ENCODE results near the gene SLC35E4.
"Not testable (repeated sequence)": the region's sequence is repeated elsewhere in the genome, so short reads cannot be mapped to it uniquely, and the experiment has no call there.

Gene SLC35E4

DNA sequence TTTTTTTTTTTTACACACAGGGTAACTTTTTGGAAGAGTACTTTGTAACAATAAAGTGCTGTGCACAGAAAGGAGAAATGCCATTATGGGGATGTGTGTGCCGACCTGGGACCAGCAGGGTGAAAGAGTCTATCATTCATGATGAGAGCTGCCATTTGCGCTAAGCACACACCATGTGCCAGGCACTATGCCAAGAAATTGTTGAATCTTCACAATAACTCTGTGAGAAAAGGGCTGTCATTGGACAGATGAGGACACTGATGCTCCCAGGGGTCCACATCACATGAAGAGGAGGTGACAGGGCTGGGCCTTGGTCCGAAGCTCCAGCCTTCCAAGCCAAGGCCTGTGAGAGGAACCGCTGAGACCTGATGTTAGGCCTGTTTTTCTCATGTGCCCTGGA is 26.5 kb downstream of the SLC35E4 start:
- no peak for FAIRE-seq
- TF ChIP-seq POLR2AphosphoS5 (IDR thresholded peaks at IDR 0.05; ENCODE audit: low read depth, low read length) (no peak), POLR2A (IDR thresholded peaks at IDR 0.05; ENCODE audit: low read depth, low read length) (no peak), TAF1 (IDR thresholded peaks at IDR 0.05; ENCODE audit: borderline replicate concordance, low read depth, low read length) (no peak)
- DNase-seq (ENCODE audit: insufficient read length): no peak

DNA sequence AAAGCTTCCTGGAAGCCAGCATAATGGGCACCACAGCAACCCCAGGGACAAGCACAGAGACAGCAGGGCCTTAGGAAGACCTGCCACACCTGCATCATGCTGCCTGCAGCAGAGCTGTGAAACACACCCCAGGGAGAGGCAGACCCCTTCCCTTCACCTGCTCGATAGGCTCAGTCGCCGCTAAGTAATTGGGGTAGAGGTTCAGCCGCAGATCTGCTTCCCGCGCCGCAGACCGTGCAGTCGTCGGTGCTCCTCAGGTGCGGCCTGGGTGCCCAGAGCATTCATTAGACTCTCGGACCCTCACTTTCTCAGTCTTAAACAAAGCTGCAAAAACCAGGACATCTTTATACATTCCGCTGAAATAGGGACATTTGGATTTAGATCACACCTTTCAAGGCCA is 29.2 kb downstream of the SLC35E4 start:
- no peak for TF ChIP-seq POLR2A (IDR thresholded peaks at IDR 0.05; ENCODE audit: low read depth, low read length)
- TF ChIP-seq TAF1 (IDR thresholded peaks at IDR 0.05; ENCODE audit: borderline replicate concordance, low read depth, low read length): no peak
- TF ChIP-seq POLR2AphosphoS5 (IDR thresholded peaks at IDR 0.05; ENCODE audit: low read depth, low read length): no peak
- FAIRE-seq: no peak
- no peak for DNase-seq (ENCODE audit: insufficient read length)

DNA sequence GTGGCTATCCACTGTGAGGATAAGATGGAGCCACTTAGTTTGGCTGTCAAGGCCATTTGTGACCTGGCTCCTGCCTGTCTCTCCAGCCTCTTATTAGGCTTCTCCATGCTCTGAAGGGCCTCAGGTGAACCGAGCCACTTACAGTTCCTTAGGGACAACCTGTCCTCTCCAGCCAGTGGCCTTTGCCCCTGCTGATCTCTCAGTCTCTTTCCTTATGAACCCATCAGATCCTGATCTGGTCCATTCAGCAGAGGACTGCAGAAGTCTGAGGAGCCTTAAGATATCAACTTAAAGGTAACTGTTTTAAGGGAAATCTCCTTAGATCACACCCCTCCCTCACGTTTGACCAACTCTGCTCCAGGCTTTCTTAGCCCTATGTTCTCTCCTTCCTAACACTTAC is 29.7 kb downstream of the SLC35E4 start:
- no peak for DNase-seq (ENCODE audit: insufficient read length)
- TF ChIP-seq POLR2AphosphoS5 (IDR thresholded peaks at IDR 0.05; ENCODE audit: low read depth, low read length) (no peak), TAF1 (IDR thresholded peaks at IDR 0.05; ENCODE audit: borderline replicate concordance, low read depth, low read length) (no peak), POLR2A (IDR thresholded peaks at IDR 0.05; ENCODE audit: low read depth, low read length) (no peak)
- FAIRE-seq: no peak

DNA sequence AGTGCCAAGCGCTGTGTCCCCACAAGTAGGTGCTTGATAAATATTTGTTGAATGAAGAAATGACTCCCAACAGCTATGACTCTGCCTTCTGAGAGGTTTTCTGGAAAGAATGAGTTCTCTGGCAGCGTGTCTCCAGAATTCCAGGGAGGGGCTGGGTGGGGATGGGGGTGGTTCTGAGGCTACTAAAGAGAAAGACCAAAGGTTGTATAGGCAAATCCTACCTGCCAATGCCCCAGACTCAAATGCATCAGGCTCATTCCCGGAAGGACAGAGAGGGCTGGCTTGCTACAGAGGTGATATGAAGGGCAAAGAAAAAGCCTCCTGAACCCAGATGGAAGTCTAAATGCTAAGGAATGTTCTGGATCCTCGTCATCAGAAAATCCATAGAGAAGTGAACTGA is 30.2 kb downstream of the SLC35E4 start:
- no peak for TF ChIP-seq POLR2A (IDR thresholded peaks at IDR 0.05; ENCODE audit: low read depth, low read length)
- no peak for TF ChIP-seq POLR2AphosphoS5 (IDR thresholded peaks at IDR 0.05; ENCODE audit: low read depth, low read length)
- no peak for TF ChIP-seq TAF1 (IDR thresholded peaks at IDR 0.05; ENCODE audit: borderline replicate concordance, low read depth, low read length)
- FAIRE-seq: no peak
- no peak for DNase-seq (ENCODE audit: insufficient read length)

DNA sequence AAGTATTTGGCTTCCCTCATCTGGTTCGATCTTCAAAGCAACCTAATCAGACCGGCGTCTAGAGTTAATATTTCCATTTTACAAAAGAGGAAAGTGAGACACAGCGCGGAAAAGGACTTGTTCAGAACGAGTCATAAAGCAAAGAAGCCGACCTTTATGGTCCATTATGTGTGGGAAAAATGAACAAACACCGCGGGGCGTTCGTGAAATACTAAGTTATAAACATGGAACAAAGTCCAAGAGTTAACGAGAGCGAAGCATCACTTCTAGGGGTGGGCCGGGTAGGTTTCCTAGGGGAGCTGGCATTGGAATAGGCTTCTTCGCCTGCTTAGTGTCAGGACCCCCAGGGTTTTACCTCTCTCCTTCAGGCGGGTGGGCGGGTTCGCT is 31.5 kb downstream of the SLC35E4 start:
- no peak for TF ChIP-seq POLR2A (IDR thresholded peaks at IDR 0.05; ENCODE audit: low read depth, low read length)
- no peak for TF ChIP-seq POLR2AphosphoS5 (IDR thresholded peaks at IDR 0.05; ENCODE audit: low read depth, low read length)
- TF ChIP-seq TAF1 (IDR thresholded peaks at IDR 0.05; ENCODE audit: borderline replicate concordance, low read depth, low read length): no peak
- DNase-seq (ENCODE audit: insufficient read length) (no peak), FAIRE-seq (peak; percentile 78)

DNA sequence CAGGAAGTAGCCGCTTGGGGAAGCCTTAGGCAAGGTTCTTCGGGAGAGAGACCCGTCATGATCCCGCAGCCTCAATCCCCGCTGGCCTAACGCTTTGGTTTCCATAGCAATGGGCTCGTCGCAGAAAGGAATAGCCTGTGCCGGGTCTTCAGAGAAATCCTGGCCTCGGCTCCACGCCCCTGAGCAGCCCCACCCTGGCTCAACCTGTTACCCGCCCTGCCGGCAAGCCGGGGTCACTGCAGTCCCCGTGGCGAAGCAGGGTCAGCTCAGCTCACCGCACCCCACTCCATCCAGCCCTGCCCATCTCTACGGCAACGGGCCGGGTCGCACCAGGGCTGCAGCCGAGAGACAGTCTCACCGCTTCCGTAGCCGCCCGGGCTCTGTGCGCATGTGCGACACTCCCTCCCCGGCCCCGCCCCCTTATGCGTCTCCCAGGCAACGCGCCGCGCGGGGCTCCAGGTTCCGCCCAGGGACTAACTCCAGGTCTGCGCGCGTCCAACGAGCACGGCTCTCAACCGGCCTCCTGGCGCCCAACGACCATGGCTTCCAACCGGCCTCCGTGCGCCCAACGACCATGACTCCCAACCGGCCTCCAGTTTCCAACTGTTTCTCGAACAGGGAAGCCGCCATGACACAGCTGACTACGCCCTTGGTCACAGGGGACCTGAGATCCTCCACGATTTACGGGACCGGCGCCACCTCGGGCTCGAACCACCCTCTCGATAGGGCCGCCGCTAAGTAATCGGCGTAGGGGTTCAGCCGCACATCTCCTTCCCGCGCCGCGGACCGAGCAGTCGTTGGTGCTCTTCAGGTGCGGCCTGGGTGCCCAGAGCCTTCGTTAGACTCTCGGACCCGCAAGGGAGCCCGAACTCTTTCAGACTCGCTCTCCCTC is 32.2 kb downstream of the SLC35E4 start, which contains the start of gene DUSP18:
TSS of gene DUSP18 (minus strand) at position 382 of the 892 bp plus-strand sequence. CDS start 3,872 bp downstream, outside the sequence.
- peak; percentile 99 for DNase-seq (ENCODE audit: insufficient read length)
- TF ChIP-seq POLR2AphosphoS5 (IDR thresholded peaks at IDR 0.05; ENCODE audit: low read depth, low read length) (no peak), TAF1 (IDR thresholded peaks at IDR 0.05; ENCODE audit: borderline replicate concordance, low read depth, low read length) (no peak), POLR2A (IDR thresholded peaks at IDR 0.05; ENCODE audit: low read depth, low read length) (peak; percentile 37; the same call in 1 of the 2 replicates)
- peak; percentile 99 for FAIRE-seq

DNA sequence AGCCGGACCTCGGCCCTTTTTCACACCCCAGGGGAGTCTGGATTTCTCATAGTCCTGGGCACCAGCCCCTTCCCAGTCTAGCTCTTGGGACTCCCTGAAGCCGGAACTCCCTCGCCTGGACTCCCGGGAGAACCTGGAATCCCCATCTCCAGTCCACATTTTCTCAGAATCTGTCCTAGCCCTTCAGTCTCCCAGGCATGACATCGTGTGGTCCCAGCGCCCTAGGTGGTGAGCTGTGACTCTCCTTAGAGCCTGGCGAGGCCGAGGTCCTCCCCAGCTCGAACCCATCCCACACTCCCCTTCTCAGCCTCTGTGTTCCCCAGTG is 32.8 kb downstream of the SLC35E4 start:
- no peak for TF ChIP-seq POLR2AphosphoS5 (IDR thresholded peaks at IDR 0.05; ENCODE audit: low read depth, low read length)
- no peak for TF ChIP-seq TAF1 (IDR thresholded peaks at IDR 0.05; ENCODE audit: borderline replicate concordance, low read depth, low read length)
- TF ChIP-seq POLR2A (IDR thresholded peaks at IDR 0.05; ENCODE audit: low read depth, low read length): no peak
- DNase-seq (ENCODE audit: insufficient read length): no peak
- no peak for FAIRE-seq

DNA sequence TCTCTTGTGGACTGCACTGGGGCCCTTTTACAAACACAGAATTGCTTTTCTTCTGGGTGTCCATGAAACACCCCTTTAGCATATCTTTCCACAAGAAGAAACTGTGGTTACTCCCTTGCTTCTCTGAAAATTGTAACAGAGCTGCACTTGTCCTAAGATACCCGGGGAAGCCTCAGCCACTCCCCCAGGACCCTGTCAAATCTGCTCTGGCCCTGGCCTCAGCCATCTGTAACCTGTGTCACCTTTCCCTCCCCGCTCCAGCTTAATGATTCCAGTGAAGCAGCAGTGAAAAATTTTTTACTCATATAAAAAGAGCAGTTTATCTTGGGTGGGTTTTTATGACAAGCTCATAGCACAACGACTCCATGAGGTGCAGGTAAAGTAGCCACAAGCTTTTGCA is 35.5 kb downstream of the SLC35E4 start:
- DNase-seq (ENCODE audit: insufficient read length) (no peak), FAIRE-seq (no peak)
- TF ChIP-seq POLR2AphosphoS5 (IDR thresholded peaks at IDR 0.05; ENCODE audit: low read depth, low read length) (no peak), POLR2A (IDR thresholded peaks at IDR 0.05; ENCODE audit: low read depth, low read length) (no peak), TAF1 (IDR thresholded peaks at IDR 0.05; ENCODE audit: borderline replicate concordance, low read depth, low read length) (no peak)

DNA sequence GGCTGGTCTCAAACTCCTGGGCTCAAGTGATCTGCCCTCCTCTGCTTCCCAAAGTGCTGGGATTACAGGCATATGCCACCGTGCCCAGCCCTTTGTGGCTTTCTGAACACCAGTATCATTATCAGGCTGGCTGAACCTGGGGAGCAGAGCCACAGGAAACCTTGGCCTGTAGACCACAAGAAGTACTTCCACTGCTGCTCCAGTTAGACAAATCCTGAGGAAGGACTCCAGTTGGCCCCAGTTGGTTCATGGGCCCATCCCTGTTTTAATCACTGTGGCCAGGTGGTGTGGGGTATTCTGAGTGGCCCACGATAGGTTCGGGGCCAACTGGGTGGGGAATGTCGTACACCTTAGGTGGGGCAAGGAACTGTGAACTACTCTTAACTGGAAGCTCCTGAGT is 37.6 kb downstream of the SLC35E4 start:
- TF ChIP-seq TAF1 (IDR thresholded peaks at IDR 0.05; ENCODE audit: borderline replicate concordance, low read depth, low read length) (no peak), POLR2AphosphoS5 (IDR thresholded peaks at IDR 0.05; ENCODE audit: low read depth, low read length) (no peak), POLR2A (IDR thresholded peaks at IDR 0.05; ENCODE audit: low read depth, low read length) (no peak)
- no peak for DNase-seq (ENCODE audit: insufficient read length)
- no peak for FAIRE-seq

DNA sequence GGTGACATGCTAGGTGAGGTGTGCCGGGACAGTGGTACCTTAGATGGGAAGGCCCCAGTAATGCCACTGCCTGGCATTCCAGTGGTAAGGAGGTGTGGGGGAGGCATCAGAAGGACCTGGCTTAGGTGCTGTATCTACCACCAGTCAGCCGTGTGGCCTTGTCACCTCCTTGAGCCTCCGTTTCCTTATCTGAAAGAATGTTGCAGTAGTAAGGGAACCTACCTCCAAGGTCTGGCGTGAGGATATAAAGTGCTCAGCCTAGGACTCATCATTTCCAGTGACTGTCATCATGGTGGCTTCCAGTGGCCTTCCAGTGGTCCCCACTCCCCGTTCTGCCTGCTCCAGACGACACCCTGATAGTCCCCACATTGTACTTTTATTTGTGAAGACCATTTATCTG is 38.9 kb downstream of the SLC35E4 start:
- TF ChIP-seq POLR2AphosphoS5 (IDR thresholded peaks at IDR 0.05; ENCODE audit: low read depth, low read length) (no peak), TAF1 (IDR thresholded peaks at IDR 0.05; ENCODE audit: borderline replicate concordance, low read depth, low read length) (no peak), POLR2A (IDR thresholded peaks at IDR 0.05; ENCODE audit: low read depth, low read length) (no peak)
- no peak for FAIRE-seq
- no peak for DNase-seq (ENCODE audit: insufficient read length)

DNA sequence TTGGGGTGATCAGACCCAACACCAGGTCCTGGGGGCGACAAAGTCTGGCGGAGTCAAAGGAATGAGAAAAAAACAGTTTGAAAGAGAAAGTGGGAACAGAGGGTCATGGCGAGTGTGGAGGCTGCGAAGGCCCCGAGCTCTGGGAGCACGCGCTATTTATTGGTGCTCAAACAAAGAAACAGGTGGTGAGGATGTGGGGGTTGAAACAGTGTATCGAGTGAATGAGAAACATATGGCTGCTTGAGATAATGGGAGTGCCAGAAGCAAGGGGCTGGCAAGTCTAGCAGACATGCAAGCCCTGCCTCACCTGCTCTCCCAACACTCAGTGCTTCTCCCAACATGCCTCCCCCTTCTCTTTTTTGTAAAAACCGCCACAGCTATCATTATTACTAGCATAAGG is 39.9 kb downstream of the SLC35E4 start:
- no peak for TF ChIP-seq POLR2AphosphoS5 (IDR thresholded peaks at IDR 0.05; ENCODE audit: low read depth, low read length)
- TF ChIP-seq POLR2A (IDR thresholded peaks at IDR 0.05; ENCODE audit: low read depth, low read length): no peak
- TF ChIP-seq TAF1 (IDR thresholded peaks at IDR 0.05; ENCODE audit: borderline replicate concordance, low read depth, low read length): no peak
- FAIRE-seq: no peak
- no peak for DNase-seq (ENCODE audit: insufficient read length)

DNA sequence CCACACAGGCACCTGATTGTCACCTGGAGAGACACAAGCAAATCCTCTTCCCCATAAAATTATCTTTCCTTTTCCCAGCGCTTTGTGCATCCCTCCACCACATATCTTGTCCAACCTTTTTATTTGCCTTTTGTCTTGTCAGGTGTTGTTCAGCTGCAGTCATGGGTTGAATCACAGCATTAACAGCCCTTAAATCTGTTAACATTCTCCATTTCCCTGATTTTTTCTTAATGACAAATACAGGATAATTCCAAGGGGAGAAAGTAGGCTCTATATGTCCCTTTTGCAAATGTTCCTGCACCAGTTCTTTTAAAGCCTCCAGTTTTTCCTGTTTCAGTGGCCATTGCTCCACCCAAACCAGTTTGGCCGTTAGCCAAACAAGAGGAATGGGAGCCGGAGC is 41.0 kb downstream of the SLC35E4 start:
- FAIRE-seq; DNase-seq (ENCODE audit: insufficient read length): not testable (repeated sequence)

DNA sequence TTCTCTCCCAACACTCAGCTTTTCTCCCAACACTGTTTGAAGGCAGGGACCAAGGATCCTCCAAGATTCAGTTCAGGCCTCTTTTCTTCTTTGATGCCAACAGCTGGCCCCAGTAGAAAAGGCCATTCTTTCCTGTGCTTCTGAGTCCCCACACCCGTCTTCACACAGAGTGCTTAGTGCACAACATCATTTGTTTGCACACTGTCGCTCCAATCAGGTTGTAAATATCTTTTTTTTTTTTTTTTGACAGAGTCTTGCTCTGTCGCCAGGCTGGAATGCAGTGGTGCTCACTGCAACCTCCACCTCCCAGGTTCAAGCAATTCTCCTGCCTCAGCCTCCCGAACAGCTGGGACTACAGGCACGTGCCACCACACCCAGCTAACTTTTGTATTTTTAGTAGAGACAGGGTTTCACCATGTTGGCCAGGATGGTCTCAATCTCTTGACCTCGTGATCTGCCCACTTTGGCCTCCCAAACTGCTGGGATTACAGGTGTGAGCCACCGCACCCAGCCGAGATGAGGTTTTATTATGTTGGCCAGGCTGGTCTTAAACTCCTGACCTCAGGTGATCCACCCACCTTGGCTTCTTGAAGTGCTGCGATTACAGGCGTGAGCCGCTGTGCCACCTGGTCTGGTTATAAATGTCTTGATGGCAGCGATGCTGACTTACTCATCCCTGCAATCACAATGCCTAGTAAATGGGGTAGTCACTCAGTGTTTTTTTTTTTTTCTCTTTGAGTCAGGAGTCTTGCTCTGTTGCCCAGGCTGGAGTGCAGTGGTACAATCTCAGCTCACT is 44.5 kb downstream of the SLC35E4 start:
- FAIRE-seq; DNase-seq (ENCODE audit: insufficient read length): not testable (repeated sequence)

All from GM12892 (cell line).